H9 (cell line): ENCODE results near the gene BAHD1. TPM values are rescaled to one million over a fixed set of nuclear protein-coding genes. Genes with fewer than 3 reads are reported as not detected.

Source experiments
- DNase-seq: peaks from one replicate; pipeline ENCODE4 v3.0.0-alpha.2; 2017
- H2AFZ ChIP-seq: one replicate; pipeline ENCODE4 v1.6.1; 2013; ENCODE audit warnings: mild to moderate bottlenecking, low read length, control low read depth, moderate library complexity
- H2AK5ac ChIP-seq: 2 replicates; pipeline ENCODE4 v1.6.1; 2013; ENCODE audit warnings: low read length, control low read depth, mixed read lengths; ENCODE audit not compliant: insufficient read length
- H2BK120ac ChIP-seq: one replicate; pipeline ENCODE4 v1.6.1; 2013; ENCODE audit warnings: low read depth, mild to moderate bottlenecking, low read length, control low read depth, inconsistent platforms; ENCODE audit not compliant: poor library complexity, severe bottlenecking
- H2BK12ac ChIP-seq: 2 replicates; pipeline ENCODE4 v1.6.1; 2013; ENCODE audit warnings: low read length, control low read depth, mixed read lengths, low read depth; ENCODE audit not compliant: insufficient read length
- H2BK15ac ChIP-seq: 2 replicates; pipeline ENCODE4 v1.6.1; 2013; ENCODE audit warnings: low read depth, low read length, control low read depth
- H2BK20ac ChIP-seq: one replicate; pipeline ENCODE4 v1.6.1; 2013; ENCODE audit warnings: low read depth, mild to moderate bottlenecking, low read length, control low read depth, inconsistent platforms; ENCODE audit not compliant: poor library complexity, severe bottlenecking
- H2BK5ac ChIP-seq: 2 replicates; pipeline ENCODE4 v1.6.1; 2013; ENCODE audit warnings: low read length, control low read depth, mixed read lengths; ENCODE audit not compliant: insufficient read length
- H3K14ac ChIP-seq: 2 replicates; pipeline ENCODE4 v1.6.1; 2013; ENCODE audit warnings: low read length, control low read depth; ENCODE audit not compliant: insufficient read depth
- H3K18ac ChIP-seq: 2 replicates; pipeline ENCODE4 v1.6.1; 2013; ENCODE audit warnings: low read depth, mild to moderate bottlenecking, mixed read lengths, low read length, control low read depth; ENCODE audit not compliant: insufficient read length
- H3K23ac ChIP-seq: 2 replicates; pipeline ENCODE4 v1.6.1; 2013; ENCODE audit warnings: low read length, control low read depth, mixed read lengths, low read depth; ENCODE audit not compliant: insufficient read length
- H3K23me2 ChIP-seq: 2 replicates; pipeline ENCODE4 v1.6.1; 2013; ENCODE audit warnings: low read depth, mild to moderate bottlenecking, mixed read lengths, low read length, control low read depth; ENCODE audit not compliant: insufficient read length, poor library complexity, severe bottlenecking
- H3K27ac ChIP-seq: 2 replicates; pipeline ENCODE4 v1.5.1; 2013; ENCODE audit warnings: low read length, control low read depth, mixed read lengths, low read depth; ENCODE audit not compliant: insufficient read length
- H3K27me3 ChIP-seq: 2 replicates; pipeline ENCODE4 v1.6.1; 2013; ENCODE audit warnings: low read length, control low read depth, inconsistent platforms; ENCODE audit not compliant: insufficient read depth
- H3K4ac ChIP-seq: 2 replicates; pipeline ENCODE4 v1.6.1; 2013; ENCODE audit warnings: low read depth, mild to moderate bottlenecking, control low read depth, inconsistent platforms, low read length, moderate library complexity
- H3K4me1 ChIP-seq: 2 replicates; pipeline ENCODE4 v1.6.1; 2013; ENCODE audit warnings: low read length, control low read depth, inconsistent platforms; ENCODE audit not compliant: insufficient read depth
- H3K4me2 ChIP-seq: 2 replicates; pipeline ENCODE4 v1.6.1; 2013; ENCODE audit warnings: low read length, control low read depth, mixed read lengths; ENCODE audit not compliant: insufficient read length, insufficient read depth
- H3K56ac ChIP-seq: 2 replicates; pipeline ENCODE4 v1.6.1; 2013; ENCODE audit warnings: low read depth, mild to moderate bottlenecking, mixed read lengths, low read length, control low read depth; ENCODE audit not compliant: insufficient read length
- H3K79me1 ChIP-seq: 2 replicates; pipeline ENCODE4 v1.6.1; 2013; ENCODE audit warnings: low read depth, mild to moderate bottlenecking, moderate library complexity, low read length, control low read depth, inconsistent platforms; ENCODE audit not compliant: insufficient read depth, poor library complexity, severe bottlenecking
- H3K79me2 ChIP-seq: 2 replicates; pipeline ENCODE4 v1.6.1; 2013; ENCODE audit warnings: low read length, control low read depth, inconsistent platforms; ENCODE audit not compliant: insufficient read depth
- H3K9ac ChIP-seq: 2 replicates; pipeline ENCODE4 v1.6.1; 2013; ENCODE audit warnings: low read length, control low read depth, mixed read lengths; ENCODE audit not compliant: insufficient read length; ENCODE audit errors: extremely low read depth
- H3K9me3 ChIP-seq: one replicate; pipeline ENCODE4 v1.6.1; 2013; ENCODE audit warnings: low read depth, low read length, inconsistent platforms; ENCODE audit not compliant: control insufficient read depth
- H3T11ph ChIP-seq: one replicate; pipeline ENCODE4 v1.6.1; 2013; ENCODE audit warnings: mild to moderate bottlenecking, low read length, control low read depth, inconsistent platforms
- H4K20me1 ChIP-seq: one replicate; pipeline ENCODE4 v1.6.1; 2013; ENCODE audit not compliant: control insufficient read depth, insufficient read length, insufficient read depth
- H4K5ac ChIP-seq: 2 replicates; pipeline ENCODE4 v1.6.1; 2013; ENCODE audit warnings: low read depth, mild to moderate bottlenecking, mixed read lengths, low read length, control low read depth; ENCODE audit not compliant: insufficient read length
- H4K8ac ChIP-seq: replicated peaks from 2 replicates; pipeline ENCODE4 v1.6.1; 2013; ENCODE audit warnings: low read length, control low read depth, mixed read lengths, low read depth; ENCODE audit not compliant: insufficient read length
- H4K91ac ChIP-seq: 2 replicates; pipeline ENCODE4 v1.6.1; 2013; ENCODE audit warnings: low read depth, mild to moderate bottlenecking, moderate library complexity, mixed read lengths, low read length, control low read depth; ENCODE audit not compliant: insufficient read length
- H3K27ac Mint-ChIP-seq, 3 experiments: 2 replicates in 2 of 3; 3 replicates in 1 of 3; pipeline ENCODE4 v1.8.0; 2020 to 2021; ENCODE audit warnings: mixed read lengths in 3 of 3, mild to moderate bottlenecking in 1 of 3, moderate library complexity in 1 of 3
- H3K27me3 Mint-ChIP-seq: 2 replicates; pipeline ENCODE4 v1.8.0; 2021; ENCODE audit warnings: low read depth, mild to moderate bottlenecking, moderate library complexity, mixed read lengths
- H3K36me3 Mint-ChIP-seq, 3 experiments: 2 replicates in 2 of 3; 3 replicates in 1 of 3; pipeline ENCODE4 v1.8.0; 2020 to 2021; ENCODE audit warnings: low read depth in 3 of 3, mixed read lengths in 3 of 3; ENCODE audit not compliant: insufficient read depth in 1 of 3
- H3K4me1 Mint-ChIP-seq, 2 experiments: 2 replicates each; pipeline ENCODE4 v1.8.0; 2020; ENCODE audit warnings: mixed read lengths in 2 of 2
- H3K4me3 Mint-ChIP-seq, 2 experiments: 2 replicates in 1 of 2; 3 replicates in 1 of 2; pipeline ENCODE4 v1.8.0; 2020 to 2021; ENCODE audit warnings: mild to moderate bottlenecking in 2 of 2, mixed read lengths in 2 of 2, moderate library complexity in 1 of 2
- H3K9me3 Mint-ChIP-seq, 2 experiments: 2 replicates in 1 of 2; 3 replicates in 1 of 2; pipeline ENCODE4 v1.8.0; 2020; ENCODE audit warnings: mild to moderate bottlenecking in 2 of 2, mixed read lengths in 2 of 2, moderate library complexity in 1 of 2
- CTCF ChIP-seq: fragments of 200-600 bp; sonication (generic); conservative IDR thresholded peaks from 3 replicates; pipeline ENCODE4 v1.8.0; 2021; ENCODE audit warnings: antibody characterized with exemption, mild to moderate bottlenecking
- WGBS: extraction: QIAGEN DNeasy Blood & Tissue Kit; methylation state at CpG from one replicate; pipeline ENCODE4 v1.1.7; 2013; ENCODE audit warnings: missing lambda C conversion rate, low lambda C conversion rate, mixed read lengths; ENCODE audit not compliant: insufficient read length; ENCODE audit errors: extremely low coverage; 5-methylcytosine and 5-hydroxymethylcytosine counted together
- total RNA-seq: library from RNA; stranded (reverse); gene quantifications from 2 replicates; pipeline ENCODE4 v1.2.1, GENCODE V29; 2021

Gene BAHD1
- total RNA-seq, 1 experiment from 2014 or later: 54.1 TPM

DNA sequence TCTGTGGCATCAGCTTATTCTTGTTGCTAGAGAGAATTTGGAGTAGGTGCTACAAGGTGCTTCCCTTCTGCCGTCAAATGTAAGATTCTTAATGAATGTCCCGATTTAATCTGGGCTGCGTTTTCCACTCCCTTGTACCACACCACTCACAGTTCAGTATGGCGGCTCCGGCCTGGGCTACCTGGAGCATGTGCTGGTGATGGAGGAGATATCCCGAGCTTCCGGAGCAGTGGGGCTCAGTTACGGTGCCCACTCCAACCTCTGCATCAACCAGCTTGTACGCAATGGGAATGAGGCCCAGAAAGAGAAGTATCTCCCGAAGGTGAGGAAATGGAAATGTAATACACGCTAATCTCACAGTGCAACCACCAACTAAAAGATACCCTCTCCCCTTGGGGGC, 30.3 kb upstream of the BAHD1 start:
- Histone ChIP-seq H2BK12ac (no peak overlapping the region), H2AFZ (no peak overlapping the region), H3K79me1 (peaks cover 7% of the 10 kb centered on the region), H4K20me1 (no peaks in the 10 kb centered on the region), H3K23me2 (peaks cover 6% of the 10 kb centered on the region), H3K9me3 (no peaks in the 10 kb centered on the region), H3K79me2 (peaks cover 3% of the 10 kb centered on the region; the same call in 1 of the 2 replicates), H3K14ac (no peak overlapping the region), H2BK5ac (no peak overlapping the region), H2BK20ac (no peak overlapping the region), H2BK120ac (no peak overlapping the region), H4K8ac (no peak overlapping the region), H3K4ac (no peak overlapping the region), H3K56ac (no peak overlapping the region), H3K18ac (no peak overlapping the region), H4K91ac (no peak overlapping the region), H3K9ac (no peak overlapping the region), H2BK15ac (no peak overlapping the region), H4K5ac (no peak overlapping the region), H3T11ph (no peak overlapping the region), H3K23ac (no peak overlapping the region), H3K27ac (no peak overlapping the region), H3K4me1 (no peaks in the 10 kb centered on the region), H2AK5ac (no peak overlapping the region), H3K4me2 (no peak overlapping the region), H3K27me3 (no peaks in the 10 kb centered on the region)
- H3K27ac Mint-ChIP-seq: no peak overlapping the region
- WGBS: no CpG with 5 or more reads among the region's 11 CpGs
- no peaks in the 10 kb centered on the region for H3K27me3 Mint-ChIP-seq
- peaks cover 55 to 80% (median 75%) of the 10 kb centered on the region in 3 experiments; a peak in 6 of 7 replicates for H3K36me3 Mint-ChIP-seq
- H3K9me3 Mint-ChIP-seq: no peaks in the 10 kb centered on the region
- DNase-seq: no peak
- peaks cover 11 to 16% of the 10 kb centered on the region in 2 experiments for H3K4me1 Mint-ChIP-seq
- no peak for TF ChIP-seq CTCF
- H3K4me3 Mint-ChIP-seq: no peak overlapping the region
